Coronary artery (tissue), 2 donors: ENCODE data around the gene CTXN3.

Source experiments
- DNase-seq: peaks from one replicate; pipeline ENCODE4 v3.0.0-alpha.2; 2017; ENCODE audit warnings: low spot score
- H3K27ac ChIP-seq, 2 donors: fragments of 200-600 bp; sonication (generic); one replicate each; pipeline ENCODE4 v1.5.1; 2016 to 2019
- H3K4me3 ChIP-seq: fragments of 200-600 bp; sonication (generic); 2 replicates; pipeline ENCODE4 v1.5.1; 2016; ENCODE audit warnings: mild to moderate bottlenecking, moderate library complexity
- TF ChIP-seq, protein P1 (sequence below): fragments of 200-600 bp; sonication (generic); IDR thresholded peaks from one replicate; pipeline ENCODE4 v1.5.1; 2019; ENCODE audit warnings: antibody characterized with exemption

Gene CTXN3

GRCh38 chr5:127649018-127649439 is at the start of gene CTXN3:
TSS of gene CTXN3 (plus strand) at chr5:127649082. CDS start at chr5:127657522, 8,440 bp downstream.
- TF ChIP-seq, protein P1, sequence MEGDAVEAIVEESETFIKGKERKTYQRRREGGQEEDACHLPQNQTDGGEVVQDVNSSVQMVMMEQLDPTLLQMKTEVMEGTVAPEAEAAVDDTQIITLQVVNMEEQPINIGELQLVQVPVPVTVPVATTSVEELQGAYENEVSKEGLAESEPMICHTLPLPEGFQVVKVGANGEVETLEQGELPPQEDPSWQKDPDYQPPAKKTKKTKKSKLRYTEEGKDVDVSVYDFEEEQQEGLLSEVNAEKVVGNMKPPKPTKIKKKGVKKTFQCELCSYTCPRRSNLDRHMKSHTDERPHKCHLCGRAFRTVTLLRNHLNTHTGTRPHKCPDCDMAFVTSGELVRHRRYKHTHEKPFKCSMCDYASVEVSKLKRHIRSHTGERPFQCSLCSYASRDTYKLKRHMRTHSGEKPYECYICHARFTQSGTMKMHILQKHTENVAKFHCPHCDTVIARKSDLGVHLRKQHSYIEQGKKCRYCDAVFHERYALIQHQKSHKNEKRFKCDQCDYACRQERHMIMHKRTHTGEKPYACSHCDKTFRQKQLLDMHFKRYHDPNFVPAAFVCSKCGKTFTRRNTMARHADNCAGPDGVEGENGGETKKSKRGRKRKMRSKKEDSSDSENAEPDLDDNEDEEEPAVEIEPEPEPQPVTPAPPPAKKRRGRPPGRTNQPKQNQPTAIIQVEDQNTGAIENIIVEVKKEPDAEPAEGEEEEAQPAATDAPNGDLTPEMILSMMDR: no peak
- Histone ChIP-seq H3K27ac (no peak within 1 kb of the TSS), H3K4me3 (no peak within 1 kb of the TSS)
- no peak for DNase-seq

DNA sequence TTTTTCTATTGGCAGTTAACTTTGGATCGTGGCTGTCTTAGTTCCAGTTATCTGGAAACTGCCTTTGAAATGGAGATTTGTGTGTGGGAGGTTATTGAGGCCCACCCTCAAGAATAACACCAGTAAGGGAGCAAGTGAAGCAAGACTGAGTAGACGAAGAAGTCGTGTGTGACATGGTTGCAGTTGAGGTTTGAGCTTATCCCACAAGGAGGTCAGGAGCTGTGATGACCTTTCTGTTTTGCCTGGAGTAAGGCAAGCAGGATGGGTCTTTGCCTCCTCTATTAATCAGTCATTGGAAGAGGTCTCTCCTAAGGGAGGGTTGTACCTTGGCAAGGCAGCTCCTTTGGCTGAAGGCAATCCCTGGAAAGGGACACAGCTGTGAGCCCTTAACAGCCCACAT is 49.6 kb upstream of the CTXN3 start:
- DNase-seq: no peak
- TF ChIP-seq, protein P1: no peak
- no peak overlapping the region for H3K27ac ChIP-seq
- no peak overlapping the region for H3K4me3 ChIP-seq

- no peak overlapping the region for H3K27ac ChIP-seq
- TF ChIP-seq, protein P1: no peak
- no peak for DNase-seq
- no peak overlapping the region for H3K4me3 ChIP-seq
Observed at GRCh38 chr5:127599847-127600246, 49.0 kb upstream of the CTXN3 start.

DNA sequence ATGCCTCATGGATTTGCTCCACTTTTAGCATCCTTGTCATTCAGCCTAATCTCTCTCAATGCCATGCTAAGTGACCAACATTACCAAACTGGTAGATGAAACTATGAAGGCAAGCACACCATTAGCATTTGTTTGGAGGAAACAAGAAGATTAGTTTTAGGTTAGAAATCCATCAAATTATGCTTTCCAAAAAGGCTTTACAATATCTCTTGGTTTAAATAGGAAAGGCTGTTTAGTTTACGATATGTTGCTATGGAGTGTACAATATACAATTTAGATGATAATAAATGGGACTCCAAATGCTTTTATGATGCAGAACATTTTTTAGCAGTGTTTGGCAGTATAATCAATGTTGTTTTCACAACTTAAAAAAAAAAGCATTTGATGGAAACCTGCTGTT is 47.8 kb upstream of the CTXN3 start:
- TF ChIP-seq, protein P1: no peak
- DNase-seq: no peak

GRCh38 chr5:127601601-127602000 is 47.3 kb upstream of the CTXN3 start:
- TF ChIP-seq, protein P1: no peak
- DNase-seq: no peak
- Histone ChIP-seq H3K4me3 (no peak overlapping the region), H3K27ac (no peak overlapping the region)

More for the DNA sequence above, 47.8 kb upstream of the CTXN3 start:
- Histone ChIP-seq H3K4me3 (no peak overlapping the region), H3K27ac (no peak overlapping the region)

DNA sequence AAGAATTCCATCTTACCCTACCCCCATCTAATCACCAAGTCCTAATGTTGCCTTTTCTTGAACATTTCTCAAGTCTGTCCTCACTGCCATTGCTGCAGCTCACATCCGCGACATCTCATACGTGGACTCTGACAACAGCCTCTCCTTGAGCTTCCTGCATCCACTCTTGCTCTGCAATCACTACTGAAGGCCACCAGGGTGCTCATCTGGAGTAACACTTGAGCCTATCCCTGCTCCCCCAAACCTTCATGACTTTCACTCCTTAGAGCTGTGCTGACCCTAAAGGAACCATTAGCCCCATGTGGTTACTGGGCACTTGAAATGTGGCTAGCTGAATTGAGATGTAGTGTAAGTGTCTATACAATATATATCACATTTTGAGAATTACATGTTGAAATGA is 46.4 kb upstream of the CTXN3 start:
- no peak overlapping the region for H3K4me3 ChIP-seq
- DNase-seq: no peak
- TF ChIP-seq, protein P1: no peak
- no peak overlapping the region for H3K27ac ChIP-seq

DNA sequence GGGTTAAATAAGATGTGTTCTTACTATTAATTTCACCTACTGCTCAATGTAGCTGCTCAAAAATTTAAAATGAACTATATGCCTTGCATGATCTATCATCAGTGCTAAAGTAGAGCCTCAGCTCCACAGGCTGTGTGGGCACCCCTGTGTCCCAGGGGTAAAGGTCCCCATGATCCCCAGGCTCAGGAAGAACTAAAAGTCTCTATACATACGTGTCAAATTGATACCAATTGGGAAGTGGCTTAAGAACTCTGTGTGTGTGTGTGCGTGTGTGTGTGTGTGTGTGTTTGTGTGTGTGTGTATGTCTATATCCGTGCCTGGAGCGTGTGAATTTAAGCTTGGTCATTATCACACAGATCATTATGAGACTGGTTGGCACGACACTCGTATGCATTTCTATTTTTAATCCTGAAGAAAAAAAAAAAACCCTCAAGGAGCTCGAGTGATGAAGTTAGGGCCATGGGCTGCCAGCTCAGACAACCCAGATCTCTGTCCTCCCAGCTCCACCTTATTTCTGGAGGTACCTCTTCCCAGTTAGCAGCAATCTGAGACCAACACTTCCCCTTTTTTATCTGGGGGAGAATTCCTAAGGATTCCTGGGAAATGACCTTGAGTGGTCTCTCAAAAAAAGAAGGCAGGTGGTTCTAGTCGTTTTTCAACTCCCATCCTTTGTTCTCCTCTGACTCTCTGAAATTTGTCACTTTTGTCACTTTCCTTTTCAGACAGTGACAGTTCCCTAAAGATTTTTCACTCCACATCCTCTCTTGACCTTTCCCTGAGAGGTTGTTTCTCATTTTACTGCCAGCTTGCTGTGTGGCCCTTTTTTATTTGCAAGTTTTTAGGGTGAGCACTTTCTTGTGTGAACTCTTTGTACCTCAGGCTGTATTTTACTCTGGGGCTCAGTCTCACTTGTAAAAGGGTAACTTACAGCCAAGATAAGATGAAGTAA is 45.7 kb upstream of the CTXN3 start:
- no peak overlapping the region for H3K27ac ChIP-seq

More for the DNA sequence above, 45.7 kb upstream of the CTXN3 start:
- TF ChIP-seq, protein P1: no peak
- H3K4me3 ChIP-seq: no peak overlapping the region
- DNase-seq: no peak
